GM12878 (cell line): ENCODE results near the gene PTPRM. TPM values are rescaled to one million over a fixed set of nuclear protein-coding genes. Genes with fewer than 3 reads are reported as not detected.

Source experiments
- ATAC-seq: fragments of 200-7000 bp; cut with Tn5 transposase; 3 replicates; pipeline ENCODE4 v1.9.1; 2020; ENCODE audit warnings: mild to moderate bottlenecking, moderate library complexity
- BruUV-seq: library from RNA; stranded (reverse); fragments of 400-500 nt; replicated peaks from 2 replicates; lab custom pipeline; 2021; lab: Mats Ljungman, UMichigan
- CTCF ChIA-PET: fragments of 300-600 bp; sonication (Branson Sonifier 250); formaldehyde crosslinking; extraction: SDS; loops from one replicate; lab custom pipeline; 2021; ENCODE audit warnings: inconsistent platforms; lab: Yijun Ruan, JAX
- POLR2A ChIA-PET: fragments of 350-600 bp; formaldehyde crosslinking; extraction: SDS; loops from one replicate; lab custom pipeline; 2021; ENCODE audit warnings: inconsistent platforms; lab: Charles Lee
- RAD21 ChIA-PET: fragments of 300-600 bp; sonication (Branson Sonifier 250); formaldehyde crosslinking; loops from one replicate; lab custom pipeline; 2023; ENCODE audit warnings: antibody characterized with exemption; ENCODE audit not compliant: unreplicated experiment; lab: Charles Lee
- SMC1A ChIA-PET: fragments of 300-600 bp; sonication (Branson Sonifier 250); formaldehyde crosslinking; loops from one replicate; lab custom pipeline; 2023; ENCODE audit not compliant: unreplicated experiment, uncharacterized antibody; lab: Charles Lee
- DNase-seq: peaks from one replicate; pipeline ENCODE4 v3.0.0-alpha.2; 2011; ENCODE audit warnings: low read depth, low spot score
- FAIRE-seq: peaks from 3 replicates; lab custom pipeline; 2011; peaks lifted over from hg19 to GRCh38; lab: Jason Lieb, UNC
- H2AFZ ChIP-seq: 2 replicates; pipeline ENCODE4 v1.6.0; 2011; ENCODE audit warnings: low read depth, low read length, control low read depth; ENCODE audit not compliant: control insufficient read depth
- H3K27ac ChIP-seq: 2 replicates; pipeline ENCODE4 v1.5.1; 2011; ENCODE audit warnings: control low read depth; ENCODE audit not compliant: control insufficient read depth, insufficient read depth
- H3K27me3 ChIP-seq, 2 experiments: replicated peaks in 1 of 2; 2 replicates each; pipeline versions ENCODE4 v1.6.0 to v1.6.1; 2011; ENCODE audit warnings: low read length in 1 of 2; ENCODE audit not compliant: control insufficient read depth in 2 of 2, insufficient read depth in 2 of 2
- H3K36me3 ChIP-seq, 2 experiments: 2 replicates each; pipeline ENCODE4 v1.5.1; 2011; ENCODE audit warnings: low read length in 1 of 2; ENCODE audit not compliant: control insufficient read depth in 2 of 2, insufficient read depth in 2 of 2
- H3K4me1 ChIP-seq: 2 replicates; pipeline ENCODE4 v1.6.1; 2011; ENCODE audit warnings: mild to moderate bottlenecking, low read length, moderate library complexity, mixed read lengths; ENCODE audit not compliant: control insufficient read depth, insufficient read depth
- H3K4me2 ChIP-seq: 2 replicates; pipeline ENCODE4 v1.6.0; 2011; ENCODE audit warnings: control low read depth; ENCODE audit not compliant: control insufficient read depth, insufficient read depth
- H3K4me3 ChIP-seq: fragments of 200-600 bp; sonication (generic); 2 replicates; pipeline ENCODE4 v1.5.1; 2016
- H3K79me2 ChIP-seq: 2 replicates; pipeline ENCODE4 v1.6.0; 2011; ENCODE audit warnings: low read length; ENCODE audit not compliant: control insufficient read depth, insufficient read depth
- H3K9ac ChIP-seq: 2 replicates; pipeline ENCODE4 v1.8.0; 2011; ENCODE audit warnings: low read length, control low read depth, mixed read lengths; ENCODE audit not compliant: control insufficient read depth, insufficient read depth
- H3K9me3 ChIP-seq: replicated peaks from 3 replicates; pipeline ENCODE4 v1.5.1; 2011; ENCODE audit warnings: mild to moderate bottlenecking, low read length; ENCODE audit not compliant: control insufficient read depth, insufficient read depth
- H4K20me1 ChIP-seq: 2 replicates; pipeline ENCODE4 v1.6.0; 2011; ENCODE audit not compliant: control insufficient read depth, insufficient read depth
- ATF3 ChIP-seq: IDR thresholded peaks from 2 replicates; pipeline ENCODE4 v1.6.1; 2011; ENCODE audit warnings: low read depth, mild to moderate bottlenecking, low read length, moderate library complexity, borderline replicate concordance; ENCODE audit errors: extremely low read depth
- IRF3 ChIP-seq: fragments of 450-650 bp; IDR thresholded peaks from 2 replicates; pipeline ENCODE4 v1.6.1; 2014; ENCODE audit warnings: mild to moderate bottlenecking
- RUNX3 ChIP-seq: IDR thresholded peaks from 2 replicates; pipeline ENCODE4 v1.6.1; 2012; ENCODE audit warnings: low read length, inconsistent platforms
- ZNF592 ChIP-seq: fragments of 450-650 bp; IDR thresholded peaks from 2 replicates; pipeline ENCODE4 v1.6.1; 2017; ENCODE audit warnings: mild to moderate bottlenecking, moderate library complexity
- WGBS: methylation state at CpG from one replicate; pipeline ENCODE4 v1.1.6; 2016; ENCODE audit warnings: low lambda C conversion rate; ENCODE audit not compliant: insufficient replicate concordance, insufficient coverage; ENCODE audit errors: missing lambda C conversion rate; 5-methylcytosine and 5-hydroxymethylcytosine counted together
- in situ Hi-C: fragments of 300-500 bp; cut with MboI; formaldehyde crosslinking; loops from 9 replicates; pipeline ENCODE4 v1.14.3; 2018; ENCODE audit warnings: mixed read lengths
- intact Hi-C: fragments of 100-400 bp; cut with micrococcal nuclease; formaldehyde crosslinking; loops from one replicate; pipeline ENCODE4 v1.14.2; 2022; ENCODE audit not compliant: unreplicated experiment
- polyA plus RNA-seq, 11 experiments: library from polyadenylated mRNA; depleted of rRNA in 4 of 11; unstranded in 6 of 11; stranded (reverse) in 5 of 11; fragments of >200 nt; fragmentation: Nextera tagmentation in 4 of 11; fragmentation: Illumina TruSeq in 1 of 11; extraction: Ambion mirVana in 4 of 11; extraction: Trizol in 1 of 11; gene quantifications; 1 replicate in 1 of 11; 2 replicates in 10 of 11; pipeline versions ENCODE4 v1.2.1 to v1.2.3, GENCODE V29; 2011 to 2016; ENCODE audit warnings: inconsistent platforms in 2 of 11, missing spikeins in 2 of 11, low read depth in 1 of 11
- total RNA-seq, 4 experiments: library from RNA; depleted of rRNA in 3 of 4; stranded (reverse); fragments of >200 nt in 3 of 4; fragmentation: Illumina TruSeq in 1 of 4; extraction: Trizol in 1 of 4; gene quantifications; 2 replicates each; pipeline versions ENCODE4 v1.2.1 to v1.2.3, GENCODE V29; 2013 to 2021
- TF ChIP-seq, protein P1 (sequence below), 3 experiments: IDR thresholded peaks in 2 of 3; conservative IDR thresholded peaks in 1 of 3; 2 replicates each; pipeline ENCODE4 v1.5.1; 2011; ENCODE audit warnings: low read depth in 3 of 3, low read length in 3 of 3, mild to moderate bottlenecking in 3 of 3, control low read depth in 2 of 3, moderate library complexity in 2 of 3, inconsistent platforms in 1 of 3, mixed read lengths in 1 of 3; ENCODE audit not compliant: control insufficient read depth in 2 of 3, insufficient read depth in 1 of 3; ENCODE audit errors: extremely low read depth in 1 of 3
- TF ChIP-seq, protein P2 (sequence below): IDR thresholded peaks from 2 replicates; pipeline ENCODE4 v1.6.1; 2012; ENCODE audit warnings: low read depth, low read length, improper control_type of control experiment

Gene PTPRM
- total and polyA plus RNA-seq, 10 of the 15 experiments (the other 5 are each of a cell fraction or from before 2014, with no cell fraction given): 0.07 to 22.6 (median 0.60) TPM

DNA sequence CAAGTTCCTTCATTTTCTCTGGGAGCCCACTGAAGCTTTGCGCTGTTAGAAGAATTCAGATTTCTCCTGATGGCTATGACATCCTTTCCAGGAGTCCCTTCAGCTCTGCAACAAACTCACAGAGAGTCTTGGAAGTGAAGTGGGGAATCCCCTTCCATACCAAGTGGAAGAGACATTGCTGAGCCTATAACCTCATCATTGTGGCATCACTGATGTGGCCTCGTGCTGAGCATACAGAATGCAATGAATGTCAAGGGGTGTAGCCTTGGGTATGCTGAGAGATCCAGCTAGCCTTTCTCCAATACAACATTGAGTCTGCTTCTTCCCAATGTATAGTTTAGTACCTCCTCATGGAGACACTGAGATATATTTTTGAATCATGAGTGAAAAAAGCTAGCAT lies 731.1 kb downstream of the PTPRM start (continued):
- TF ChIP-seq ZNF592: no peak

- Histone ChIP-seq H3K9me3 (no peaks in the 10 kb centered on the region), H3K79me2 (no peaks in the 10 kb centered on the region), H3K27ac (no peak overlapping the region), H3K36me3 (no peaks in the 10 kb centered on the region), H4K20me1 (no peaks in the 10 kb centered on the region), H3K4me2 (no peak overlapping the region), H3K4me3 (no peak overlapping the region), H2AFZ (no peak overlapping the region), H3K4me1 (no peaks in the 10 kb centered on the region), H3K9ac (no peak overlapping the region), H3K27me3 (no peaks in the 10 kb centered on the region; a peak in 2 of 4 replicates)
- ChIA-PET CTCF (interaction anchor here (1.0 kb wide), 1 partner anchor 15 kb away, joined by 3 read pairs; no protein-coding TSS in a partner anchor), POLR2A (no interaction called here), SMC1A (no interaction called here), RAD21 (no interaction called here)
- in situ Hi-C loops (no loop called here), intact Hi-C loops (no loop called here)
- ATAC-seq: no peak
- no peak for FAIRE-seq
- 14% methylated on average over 8 of the region's 8 CpGs for WGBS
- DNase-seq: no peak
- no peak for TF ChIP-seq RUNX3
- TF ChIP-seq, protein P1, sequence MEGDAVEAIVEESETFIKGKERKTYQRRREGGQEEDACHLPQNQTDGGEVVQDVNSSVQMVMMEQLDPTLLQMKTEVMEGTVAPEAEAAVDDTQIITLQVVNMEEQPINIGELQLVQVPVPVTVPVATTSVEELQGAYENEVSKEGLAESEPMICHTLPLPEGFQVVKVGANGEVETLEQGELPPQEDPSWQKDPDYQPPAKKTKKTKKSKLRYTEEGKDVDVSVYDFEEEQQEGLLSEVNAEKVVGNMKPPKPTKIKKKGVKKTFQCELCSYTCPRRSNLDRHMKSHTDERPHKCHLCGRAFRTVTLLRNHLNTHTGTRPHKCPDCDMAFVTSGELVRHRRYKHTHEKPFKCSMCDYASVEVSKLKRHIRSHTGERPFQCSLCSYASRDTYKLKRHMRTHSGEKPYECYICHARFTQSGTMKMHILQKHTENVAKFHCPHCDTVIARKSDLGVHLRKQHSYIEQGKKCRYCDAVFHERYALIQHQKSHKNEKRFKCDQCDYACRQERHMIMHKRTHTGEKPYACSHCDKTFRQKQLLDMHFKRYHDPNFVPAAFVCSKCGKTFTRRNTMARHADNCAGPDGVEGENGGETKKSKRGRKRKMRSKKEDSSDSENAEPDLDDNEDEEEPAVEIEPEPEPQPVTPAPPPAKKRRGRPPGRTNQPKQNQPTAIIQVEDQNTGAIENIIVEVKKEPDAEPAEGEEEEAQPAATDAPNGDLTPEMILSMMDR (IDR thresholded peaks at IDR 0.05 in 2 of 3, conservative IDR thresholded peaks at IDR 0.05 in 1 of 3; ENCODE audit: control insufficient read depth in 2 of 3, extremely low read depth in 1 of 3, insufficient read depth in 1 of 3, low read depth in 3 of 3, low read length in 3 of 3): no peak
- no peak for TF ChIP-seq IRF3
- TF ChIP-seq, protein P2, sequence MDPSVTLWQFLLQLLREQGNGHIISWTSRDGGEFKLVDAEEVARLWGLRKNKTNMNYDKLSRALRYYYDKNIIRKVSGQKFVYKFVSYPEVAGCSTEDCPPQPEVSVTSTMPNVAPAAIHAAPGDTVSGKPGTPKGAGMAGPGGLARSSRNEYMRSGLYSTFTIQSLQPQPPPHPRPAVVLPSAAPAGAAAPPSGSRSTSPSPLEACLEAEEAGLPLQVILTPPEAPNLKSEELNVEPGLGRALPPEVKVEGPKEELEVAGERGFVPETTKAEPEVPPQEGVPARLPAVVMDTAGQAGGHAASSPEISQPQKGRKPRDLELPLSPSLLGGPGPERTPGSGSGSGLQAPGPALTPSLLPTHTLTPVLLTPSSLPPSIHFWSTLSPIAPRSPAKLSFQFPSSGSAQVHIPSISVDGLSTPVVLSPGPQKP: no peak
- no peak for TF ChIP-seq ATF3
- no TSS peak for BruUV-seq
Observed at GRCh38 chr18:8299054-8299980, 732.2 kb downstream of the PTPRM start.
